ENCODE results near the gene TRIM7.
"Not testable (repeated sequence)": the region's sequence is repeated elsewhere in the genome, so short reads cannot be mapped to it uniquely, and the experiment has no call there.

- not testable (repeated sequence) for TF ChIP-seq CTCF (IDR thresholded peaks at IDR 0.05 in 2 of 3, conservative IDR thresholded peaks at IDR 0.05 in 1 of 3; ENCODE audit: borderline replicate concordance in 1 of 3, insufficient read depth in 1 of 3, low read depth in 2 of 3, low read length in 2 of 3); EZH2 (IDR thresholded peaks at IDR 0.05)
Measured at GRCh38 chr5:181210148-181210547, 5.2 kb upstream of the TRIM7 start.

Data from HCT116 (cell line).